ENCODE measurements around the gene GOLPH3.
A peak's percentile ranks its signal among the peaks of the same experiment; 100 is the strongest.

GOLPH3 gene

DNA sequence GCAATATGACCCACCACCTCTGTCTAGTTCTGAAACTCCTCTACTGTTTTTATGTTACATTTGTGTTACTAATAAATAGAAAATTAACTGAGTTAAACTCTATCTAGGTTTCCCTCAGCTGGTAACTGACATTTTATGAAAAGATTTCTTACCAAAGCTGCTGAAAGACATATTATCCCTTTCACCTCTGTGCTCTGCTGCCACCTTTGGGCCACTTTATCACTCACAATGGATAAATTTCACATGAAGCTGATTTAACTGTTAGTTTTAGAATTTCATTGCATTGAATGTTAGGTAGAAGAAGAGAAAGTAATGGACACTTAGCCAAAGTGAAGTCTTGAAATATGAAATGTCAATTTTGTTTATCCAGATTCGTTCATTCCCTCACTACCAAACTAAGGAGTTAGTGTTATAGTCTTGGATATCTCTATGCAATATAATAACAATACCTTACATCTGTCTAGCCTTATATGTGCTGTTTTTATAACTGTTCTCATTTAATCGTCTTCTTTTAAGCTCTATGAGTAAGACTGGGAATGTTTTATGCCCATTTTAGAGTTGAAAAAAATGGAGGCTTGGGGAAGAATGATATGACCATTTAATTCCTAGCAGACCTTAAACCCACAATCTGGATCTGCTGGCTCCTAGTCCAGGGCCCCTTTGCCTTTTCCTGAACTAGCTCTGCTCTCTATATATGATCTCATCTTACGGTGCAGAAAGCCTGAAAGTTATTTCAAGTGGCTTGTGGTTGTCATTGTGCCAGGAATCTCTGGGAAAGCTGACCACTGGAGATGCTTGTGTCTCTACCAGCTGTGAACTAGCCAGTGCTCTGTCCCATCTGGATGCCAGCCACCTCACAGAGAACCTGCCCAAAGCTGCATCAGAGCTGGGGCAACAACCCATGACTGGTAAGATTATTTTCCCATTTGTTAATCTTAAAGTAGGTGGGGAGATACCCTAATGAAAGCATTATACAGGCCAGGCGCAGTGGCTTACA lies 97.1 kb downstream of the GOLPH3 start:
- H3K4me3 ChIP-seq (ENCODE audit: low read depth, low read length) = no peak overlapping the region
- TF ChIP-seq, protein P1, sequence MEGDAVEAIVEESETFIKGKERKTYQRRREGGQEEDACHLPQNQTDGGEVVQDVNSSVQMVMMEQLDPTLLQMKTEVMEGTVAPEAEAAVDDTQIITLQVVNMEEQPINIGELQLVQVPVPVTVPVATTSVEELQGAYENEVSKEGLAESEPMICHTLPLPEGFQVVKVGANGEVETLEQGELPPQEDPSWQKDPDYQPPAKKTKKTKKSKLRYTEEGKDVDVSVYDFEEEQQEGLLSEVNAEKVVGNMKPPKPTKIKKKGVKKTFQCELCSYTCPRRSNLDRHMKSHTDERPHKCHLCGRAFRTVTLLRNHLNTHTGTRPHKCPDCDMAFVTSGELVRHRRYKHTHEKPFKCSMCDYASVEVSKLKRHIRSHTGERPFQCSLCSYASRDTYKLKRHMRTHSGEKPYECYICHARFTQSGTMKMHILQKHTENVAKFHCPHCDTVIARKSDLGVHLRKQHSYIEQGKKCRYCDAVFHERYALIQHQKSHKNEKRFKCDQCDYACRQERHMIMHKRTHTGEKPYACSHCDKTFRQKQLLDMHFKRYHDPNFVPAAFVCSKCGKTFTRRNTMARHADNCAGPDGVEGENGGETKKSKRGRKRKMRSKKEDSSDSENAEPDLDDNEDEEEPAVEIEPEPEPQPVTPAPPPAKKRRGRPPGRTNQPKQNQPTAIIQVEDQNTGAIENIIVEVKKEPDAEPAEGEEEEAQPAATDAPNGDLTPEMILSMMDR (IDR thresholded peaks at IDR 0.05; ENCODE audit: low read depth, low read length) = peak; percentile 68
- TF ChIP-seq, protein P2, sequence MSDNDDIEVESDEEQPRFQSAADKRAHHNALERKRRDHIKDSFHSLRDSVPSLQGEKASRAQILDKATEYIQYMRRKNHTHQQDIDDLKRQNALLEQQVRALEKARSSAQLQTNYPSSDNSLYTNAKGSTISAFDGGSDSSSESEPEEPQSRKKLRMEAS (IDR thresholded peaks at IDR 0.05; ENCODE audit: low read depth, low read length) = no peak
- peak; percentile 70 for DNase-seq (ENCODE audit: low read depth)
